GM19467 (cell line): Measurements from ENCODE around the gene GOLGA6A.

Experiments
- ATAC-seq: cut with Tn5 transposase; IDR thresholded peaks from one replicate; pipeline ENCODE4 v1.9.1; 2021; ENCODE audit warnings: mild to moderate bottlenecking, moderate library complexity; ENCODE audit not compliant: unreplicated experiment

Gene GOLGA6A

GRCh38 chr15:74037171-74038117 is 44.9 kb downstream of the GOLGA6A start:
- ATAC-seq: no peak

DNA sequence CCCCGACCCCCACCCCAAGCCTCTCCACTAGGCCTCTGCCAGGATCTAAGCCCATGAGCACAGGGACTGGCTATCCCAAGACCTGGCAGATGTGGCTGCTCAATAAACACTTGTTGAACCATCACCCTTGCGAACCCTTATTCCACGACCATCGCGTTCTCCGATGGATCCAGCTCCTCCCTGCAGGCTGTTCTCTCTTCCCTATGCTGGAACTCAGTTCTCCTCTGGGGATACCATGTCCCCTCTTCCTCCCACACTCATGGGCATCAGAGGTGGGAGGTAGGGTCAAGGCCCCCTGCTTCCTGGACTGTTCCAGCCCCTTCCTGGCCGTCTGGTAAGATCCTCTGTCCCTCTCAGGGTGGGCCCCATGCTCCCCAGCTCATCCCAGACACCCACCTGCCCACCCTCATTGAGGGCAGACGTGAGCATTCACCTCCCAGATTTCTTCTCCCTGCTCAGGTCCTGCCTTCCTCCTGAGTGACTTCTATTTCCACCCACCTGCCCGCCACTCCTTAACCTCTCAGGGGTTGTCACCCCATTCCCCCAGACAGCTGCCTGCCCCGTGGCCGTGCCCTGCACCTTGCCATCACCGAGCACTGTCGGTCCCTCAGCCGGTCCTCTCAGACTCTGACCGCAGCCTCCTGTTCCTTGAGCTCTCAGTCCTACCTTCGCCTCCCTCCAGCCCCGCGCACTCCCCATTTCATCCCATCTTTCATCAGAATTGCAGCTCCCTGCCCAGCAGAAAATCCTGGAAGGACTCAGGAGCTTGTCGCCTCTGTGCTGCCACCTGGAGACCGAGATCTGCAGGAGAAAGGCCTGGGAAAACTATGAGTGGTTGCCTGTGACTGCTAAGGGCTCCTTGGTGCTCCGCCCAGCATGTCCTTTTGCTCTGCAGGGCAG is 45.8 kb downstream of the GOLGA6A start:
- no peak for ATAC-seq

- no peak for ATAC-seq
Observed at GRCh38 chr15:74035121-74036017, 47.0 kb downstream of the GOLGA6A start.

- no peak for ATAC-seq
Observed at GRCh38 chr15:74034206-74034755, 48.1 kb downstream of the GOLGA6A start.

DNA sequence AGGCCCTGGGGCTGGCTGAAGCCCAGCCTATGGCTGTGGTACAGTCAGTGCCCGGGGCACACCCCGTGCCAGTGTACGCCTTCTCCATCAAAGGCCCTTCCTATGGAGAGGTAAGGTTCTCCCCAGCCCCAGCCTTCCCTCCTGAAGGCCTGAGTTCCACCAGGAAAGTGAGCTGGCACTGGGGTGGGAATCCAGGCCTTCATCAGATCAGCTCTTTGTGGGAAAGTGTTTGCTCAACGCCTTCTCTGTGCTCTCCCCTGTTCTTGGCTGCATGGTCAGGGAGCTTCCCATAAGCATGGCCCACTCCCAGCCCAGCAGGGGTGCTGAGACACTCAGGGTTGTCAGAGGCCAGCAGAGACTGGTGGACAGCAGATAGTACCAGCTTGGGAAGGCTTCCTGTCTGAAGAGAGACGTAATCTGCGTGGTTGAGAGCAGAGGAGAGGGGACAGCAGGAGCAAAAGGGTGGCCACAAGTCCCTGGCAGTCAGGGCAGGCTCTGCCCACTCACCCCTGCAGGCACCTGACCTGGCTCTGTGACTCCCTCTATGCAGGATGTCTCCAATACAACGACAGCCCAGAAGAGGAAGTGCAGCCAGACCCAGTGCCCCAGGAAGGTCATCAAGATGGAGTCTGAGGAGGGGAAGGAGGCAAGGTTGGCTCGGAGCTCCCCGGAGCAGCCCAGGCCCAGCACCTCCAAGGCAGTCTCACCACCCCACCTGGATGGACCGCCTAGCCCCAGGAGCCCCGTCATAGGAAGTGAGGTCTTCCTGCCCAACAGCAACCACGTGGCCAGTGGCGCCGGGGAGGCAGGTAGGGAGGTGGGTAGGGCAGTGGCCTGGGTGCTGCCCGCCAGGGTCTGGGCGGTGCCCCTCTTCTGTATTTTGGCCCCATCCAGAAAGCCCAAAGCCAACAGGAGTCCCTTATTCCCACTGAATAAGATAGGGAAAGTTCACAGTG is 49.5 kb downstream of the GOLGA6A start:
- no peak for ATAC-seq

GRCh38 chr15:74032046-74032445 is 50.3 kb downstream of the GOLGA6A start:
- no peak for ATAC-seq

DNA sequence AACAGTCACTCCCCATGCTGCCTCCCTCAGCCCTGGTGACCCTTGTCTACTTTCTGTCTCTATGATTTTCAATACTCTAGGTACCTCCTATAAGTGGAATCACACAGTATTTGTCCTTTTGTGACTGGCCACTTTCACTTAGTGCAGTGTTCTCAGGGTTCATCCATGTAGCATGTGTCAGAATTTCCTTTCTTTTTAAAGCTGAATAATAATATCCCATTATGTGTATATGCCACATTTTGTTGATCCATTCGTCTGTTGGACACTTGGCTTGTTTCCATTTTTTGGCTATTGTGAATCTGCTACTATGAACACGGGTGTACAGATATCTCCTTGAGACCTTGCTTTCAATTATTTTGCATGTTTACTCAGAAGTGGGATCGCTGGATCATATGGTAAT is 53.7 kb downstream of the GOLGA6A start:
- ATAC-seq: no peak

- ATAC-seq: no peak
Observed at GRCh38 chr15:74027688-74028087, 54.7 kb downstream of the GOLGA6A start.

GRCh38 chr15:74025436-74025835 is 56.9 kb downstream of the GOLGA6A start:
- no peak for ATAC-seq

DNA sequence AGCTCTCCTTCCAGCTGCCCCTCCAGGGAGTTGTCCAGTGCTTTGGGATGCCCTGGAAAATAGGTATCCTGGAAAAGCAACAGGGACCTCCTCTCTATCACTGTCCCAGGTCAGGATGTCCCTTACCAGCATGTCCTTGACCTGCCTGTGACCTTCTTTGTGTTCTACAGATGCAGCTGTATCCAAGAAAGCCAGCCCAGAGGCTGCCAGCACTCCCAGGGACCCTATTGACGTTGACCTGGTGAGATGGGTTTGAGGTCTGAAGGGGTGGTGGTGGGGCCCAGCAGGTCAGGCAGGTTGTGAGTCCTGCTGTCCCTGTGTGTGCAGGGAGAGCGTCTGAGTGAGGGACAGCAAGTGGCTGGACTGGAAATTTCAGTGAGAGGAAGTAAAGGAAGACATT is 57.7 kb downstream of the GOLGA6A start:
- no peak for ATAC-seq

DNA sequence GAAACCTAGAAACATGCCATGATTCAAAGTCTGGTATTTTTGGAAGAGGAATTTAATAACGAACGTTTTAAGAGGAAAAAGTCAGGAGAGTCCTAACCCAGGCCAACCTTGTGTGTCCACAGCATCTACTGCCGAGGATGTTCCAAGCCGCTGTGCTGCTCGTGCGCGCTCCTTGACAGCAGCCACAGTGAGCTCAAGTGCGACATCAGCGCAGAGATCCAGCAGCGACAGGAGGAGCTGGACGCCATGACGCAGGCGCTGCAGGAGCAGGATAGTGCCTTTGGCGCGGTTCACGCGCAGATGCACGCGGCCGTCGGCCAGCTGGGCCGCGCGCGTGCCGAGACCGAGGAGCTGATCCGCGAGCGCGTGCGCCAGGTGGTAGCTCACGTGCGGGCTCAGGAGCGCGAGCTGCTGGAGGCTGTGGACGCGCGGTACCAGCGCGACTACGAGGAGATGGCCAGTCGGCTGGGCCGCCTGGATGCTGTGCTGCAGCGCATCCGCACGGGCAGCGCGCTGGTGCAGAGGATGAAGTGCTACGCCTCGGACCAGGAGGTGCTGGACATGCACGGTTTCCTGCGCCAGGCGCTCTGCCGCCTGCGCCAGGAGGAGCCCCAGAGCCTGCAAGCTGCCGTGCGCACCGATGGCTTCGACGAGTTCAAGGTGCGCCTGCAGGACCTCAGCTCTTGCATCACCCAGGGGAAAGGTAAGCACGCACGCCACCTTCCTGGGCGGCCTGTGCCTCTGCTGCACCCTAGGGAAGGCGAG is 59.5 kb downstream of the GOLGA6A start:
- no peak for ATAC-seq
